Tibial artery (tissue), 4 donors: Measurements from ENCODE around the gene SMARCA4.

Source experiments
- DNase-seq, 2 donors: peaks; one replicate each; pipeline ENCODE4 v3.0.0-alpha.2; 2019
- H3K27ac ChIP-seq, 2 donors: fragments of 200-600 bp; sonication (generic) in 1 of 2; 1 replicate in 1 of 2; 2 replicates in 1 of 2; pipeline ENCODE4 v1.5.1; 2018 to 2019; ENCODE audit warnings: mild to moderate bottlenecking in 1 of 2
- H3K27me3 ChIP-seq, 2 donors: fragments of 200-600 bp; sonication (generic) in 1 of 2; one replicate each; pipeline versions ENCODE4 v1.5.1 to v1.6.0; 2016 to 2019
- H3K36me3 ChIP-seq, 3 donors: fragments of 200-600 bp; sonication (generic) in 2 of 3; one replicate each; pipeline ENCODE4 v1.5.1; 2016 to 2019; ENCODE audit warnings: mild to moderate bottlenecking in 2 of 3
- H3K4me1 ChIP-seq, 4 donors: fragments of 200-600 bp; sonication (generic) in 2 of 4; 1 replicate in 3 of 4; 2 replicates in 1 of 4; pipeline ENCODE4 v1.5.1; 2016 to 2019
- H3K4me3 ChIP-seq, 2 donors: fragments of 200-600 bp; sonication (generic) in 1 of 2; 1 replicate in 1 of 2; 2 replicates in 1 of 2; pipeline ENCODE4 v1.5.1; 2018 to 2019; ENCODE audit warnings: mild to moderate bottlenecking in 2 of 2
- H3K9me3 ChIP-seq, 3 donors: fragments of 200-600 bp; sonication (generic) in 1 of 3; one replicate each; pipeline ENCODE4 v1.5.1; 2016 to 2019
- intact Hi-C: fragments of 100-400 bp; cut with DNase I; formaldehyde crosslinking; loops from one replicate; pipeline ENCODE4 v1.15.0; 2023; ENCODE audit warnings: low total_unique reads
- TF ChIP-seq, protein P1 (sequence below), 2 experiments: fragments of 200-600 bp in 1 of 2; fragments of 450-650 bp in 1 of 2; IDR thresholded peaks; one replicate each; pipeline ENCODE4 v1.5.1; 2017 to 2019; ENCODE audit warnings: antibody characterized with exemption in 2 of 2, mild to moderate bottlenecking in 1 of 2, moderate library complexity in 1 of 2

The SMARCA4 gene

GRCh38 chr19:11044431-11044830 is 83.6 kb downstream of the SMARCA4 start:
- no peak for DNase-seq
- TF ChIP-seq, protein P1, sequence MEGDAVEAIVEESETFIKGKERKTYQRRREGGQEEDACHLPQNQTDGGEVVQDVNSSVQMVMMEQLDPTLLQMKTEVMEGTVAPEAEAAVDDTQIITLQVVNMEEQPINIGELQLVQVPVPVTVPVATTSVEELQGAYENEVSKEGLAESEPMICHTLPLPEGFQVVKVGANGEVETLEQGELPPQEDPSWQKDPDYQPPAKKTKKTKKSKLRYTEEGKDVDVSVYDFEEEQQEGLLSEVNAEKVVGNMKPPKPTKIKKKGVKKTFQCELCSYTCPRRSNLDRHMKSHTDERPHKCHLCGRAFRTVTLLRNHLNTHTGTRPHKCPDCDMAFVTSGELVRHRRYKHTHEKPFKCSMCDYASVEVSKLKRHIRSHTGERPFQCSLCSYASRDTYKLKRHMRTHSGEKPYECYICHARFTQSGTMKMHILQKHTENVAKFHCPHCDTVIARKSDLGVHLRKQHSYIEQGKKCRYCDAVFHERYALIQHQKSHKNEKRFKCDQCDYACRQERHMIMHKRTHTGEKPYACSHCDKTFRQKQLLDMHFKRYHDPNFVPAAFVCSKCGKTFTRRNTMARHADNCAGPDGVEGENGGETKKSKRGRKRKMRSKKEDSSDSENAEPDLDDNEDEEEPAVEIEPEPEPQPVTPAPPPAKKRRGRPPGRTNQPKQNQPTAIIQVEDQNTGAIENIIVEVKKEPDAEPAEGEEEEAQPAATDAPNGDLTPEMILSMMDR (IDR thresholded peaks at IDR 0.05): no peak
- no peak overlapping the region for H3K4me3 ChIP-seq
- H3K36me3 ChIP-seq: peaks cover 26 to 80% (median 52%) of the 10 kb centered on the region in 3 donors
- no peaks in the 10 kb centered on the region for H3K9me3 ChIP-seq
- intact Hi-C loops: loop anchor here (5.0 kb wide), 1 partner anchor 33 kb away; no protein-coding TSS in a partner anchor
- no peaks in the 10 kb centered on the region for H3K4me1 ChIP-seq
- H3K27me3 ChIP-seq: no peaks in the 10 kb centered on the region
- H3K27ac ChIP-seq: no peak overlapping the region

DNA sequence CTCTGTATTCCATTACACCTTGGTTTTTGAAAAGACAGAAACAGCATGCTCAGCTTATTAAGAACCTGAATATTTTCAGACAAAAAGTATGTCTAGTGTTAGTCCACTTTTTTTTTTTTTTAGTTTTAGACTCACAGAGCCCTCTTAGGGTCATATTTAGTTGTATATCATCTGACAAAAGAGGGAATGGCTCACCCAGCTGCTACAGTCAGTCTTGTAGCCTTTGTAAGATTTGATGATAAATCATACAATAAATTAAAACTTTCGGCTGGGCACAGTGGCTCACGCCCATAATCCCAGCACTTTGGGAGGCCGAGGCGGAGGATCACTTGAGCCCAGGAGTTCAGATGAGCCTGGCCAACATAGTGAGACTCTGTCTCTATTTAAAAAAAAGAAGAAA is 84.7 kb downstream of the SMARCA4 start:
- DNase-seq: no peak
- TF ChIP-seq, protein P1 (IDR thresholded peaks at IDR 0.05): no peak
- Histone ChIP-seq H3K27ac (no peak overlapping the region), H3K4me1 (peaks cover 0 to 8% (median 0%) of the 10 kb centered on the region in 4 donors), H3K9me3 (no peaks in the 10 kb centered on the region), H3K27me3 (no peaks in the 10 kb centered on the region), H3K4me3 (no peak overlapping the region), H3K36me3 (peaks cover 26 to 78% (median 50%) of the 10 kb centered on the region in 3 donors)
- intact Hi-C loops: no loop called here

GRCh38 chr19:11046605-11047354 is 86.0 kb downstream of the SMARCA4 start:
- Histone ChIP-seq H3K27ac (no peak overlapping the region), H3K4me1 (peaks cover 0 to 11% (median 0%) of the 10 kb centered on the region in 4 donors), H3K36me3 (peaks cover 18 to 66% (median 41%) of the 10 kb centered on the region in 3 donors), H3K9me3 (no peaks in the 10 kb centered on the region), H3K4me3 (no peak overlapping the region), H3K27me3 (no peaks in the 10 kb centered on the region)
- intact Hi-C loops: no loop called here
- DNase-seq: no peak
- TF ChIP-seq, protein P1 (IDR thresholded peaks at IDR 0.05): no peak

DNA sequence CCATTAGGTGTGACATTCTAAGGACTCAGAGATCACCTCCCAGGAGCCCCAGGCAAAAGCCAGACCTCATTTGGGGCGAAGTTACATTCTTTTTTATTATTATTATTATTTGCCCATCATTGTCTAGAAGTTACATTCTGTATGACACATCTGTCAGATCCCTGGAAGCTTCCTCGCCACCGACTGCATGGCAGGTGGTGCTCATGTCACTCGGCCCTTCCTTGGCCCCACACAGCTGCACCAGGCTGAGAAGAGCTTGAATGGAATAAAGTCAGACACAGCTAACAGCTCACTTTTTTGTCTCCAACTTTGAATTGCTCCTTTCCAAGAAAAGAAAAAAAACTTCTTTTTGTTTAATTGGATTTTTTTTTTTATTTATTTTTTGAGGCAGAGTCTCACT is 87.0 kb downstream of the SMARCA4 start:
- Histone ChIP-seq H3K27me3 (no peaks in the 10 kb centered on the region), H3K27ac (no peak overlapping the region), H3K9me3 (no peaks in the 10 kb centered on the region), H3K4me3 (no peak overlapping the region), H3K4me1 (peaks cover 0 to 11% (median 0%) of the 10 kb centered on the region in 4 donors), H3K36me3 (peaks cover 12 to 62% (median 30%) of the 10 kb centered on the region in 3 donors)
- intact Hi-C loops: no loop called here
- TF ChIP-seq, protein P1 (IDR thresholded peaks at IDR 0.05): no peak
- no peak for DNase-seq

DNA sequence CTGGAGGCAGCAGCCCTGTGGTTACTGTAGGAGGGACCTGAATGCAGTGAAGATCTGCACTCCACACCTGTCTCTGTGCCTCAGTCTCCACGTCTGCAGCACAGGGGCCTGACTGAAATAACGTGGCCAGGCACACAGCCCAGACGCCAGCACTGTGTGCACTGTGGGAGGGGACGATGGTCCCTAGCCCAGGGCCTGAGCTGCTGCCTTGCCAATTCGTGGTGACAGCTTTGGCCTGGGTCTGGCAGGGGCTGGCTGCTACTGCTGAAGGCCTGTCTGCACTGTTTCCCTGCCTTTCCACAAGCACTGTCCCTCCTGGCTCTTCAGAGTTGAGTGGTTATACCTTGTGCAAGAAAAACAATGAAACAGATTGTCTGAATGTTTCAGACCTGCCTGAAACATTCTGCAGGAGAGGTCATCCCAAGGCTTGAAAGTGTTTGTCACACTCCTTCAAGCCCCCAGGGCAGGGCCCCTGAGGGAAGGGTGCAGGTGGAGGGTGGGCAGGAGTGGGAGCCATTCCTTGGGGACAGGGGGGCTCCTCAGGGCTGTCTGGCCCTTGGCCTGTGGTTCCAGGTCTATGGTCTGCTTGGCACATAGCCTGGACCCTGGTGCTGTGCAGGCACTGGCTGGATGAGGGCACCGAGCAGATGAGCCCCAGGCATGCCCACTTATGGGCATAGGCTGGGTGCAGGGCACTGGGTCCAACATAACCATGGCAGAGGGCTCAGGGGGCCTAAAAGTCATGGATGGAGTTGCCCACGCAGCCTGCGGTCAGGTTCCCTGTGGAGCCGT is 89.7 kb downstream of the SMARCA4 start:
- DNase-seq: no peak
- Histone ChIP-seq H3K36me3 (peaks cover 0 to 58% (median 13%) of the 10 kb centered on the region in 3 donors), H3K4me3 (no peak overlapping the region), H3K4me1 (peaks cover 0 to 11% (median 0%) of the 10 kb centered on the region in 4 donors), H3K27me3 (no peaks in the 10 kb centered on the region), H3K27ac (no peak overlapping the region), H3K9me3 (no peaks in the 10 kb centered on the region)
- TF ChIP-seq, protein P1 (IDR thresholded peaks at IDR 0.05): no peak
- intact Hi-C loops: no loop called here
